Esophagus muscularis mucosa (tissue), 4 donors: ENCODE results near the gene IL7R. TPM values are rescaled to one million over a fixed set of nuclear protein-coding genes. Genes with fewer than 3 reads are reported as not detected.

Experiments used
- DNase-seq: peaks from one replicate; pipeline ENCODE4 v3.0.0-alpha.2; 2017; ENCODE audit errors: extremely low spot score
- H3K27ac ChIP-seq, 4 donors: fragments of 200-600 bp; sonication (generic); replicated peaks in 1 of 4; 1 replicate in 3 of 4; 2 replicates in 1 of 4; pipeline ENCODE4 v1.5.1; 2016 to 2019; ENCODE audit warnings: mild to moderate bottlenecking in 1 of 4
- H3K27me3 ChIP-seq, 4 donors: fragments of 200-600 bp; sonication (generic); one replicate each; pipeline versions ENCODE4 v1.5.1 to v1.6.0; 2016 to 2019
- H3K36me3 ChIP-seq, 4 donors: fragments of 200-600 bp; sonication (generic); one replicate each; pipeline ENCODE4 v1.5.1; 2016 to 2019
- H3K4me1 ChIP-seq, 4 donors: fragments of 200-600 bp; sonication (generic); one replicate each; pipeline ENCODE4 v1.5.1; 2016 to 2019
- H3K4me3 ChIP-seq, 4 donors: fragments of 200-600 bp; sonication (generic); 1 replicate in 2 of 4; 2 replicates in 2 of 4; pipeline ENCODE4 v1.5.1; 2016 to 2019; ENCODE audit warnings: mild to moderate bottlenecking in 4 of 4, moderate library complexity in 1 of 4
- H3K9me3 ChIP-seq, 4 donors: fragments of 200-600 bp; sonication (generic); 1 replicate in 3 of 4; 2 replicates in 1 of 4; pipeline ENCODE4 v1.5.1; 2016 to 2019
- CTCF ChIP-seq, 3 experiments: fragments of 200-600 bp in 2 of 3; fragments of 450-650 bp in 1 of 3; sonication (generic) in 2 of 3; IDR thresholded peaks; one replicate each; pipeline ENCODE4 v1.5.1; 2017 to 2019; ENCODE audit warnings: antibody characterized with exemption in 3 of 3, mild to moderate bottlenecking in 2 of 3, moderate library complexity in 1 of 3
- EP300 ChIP-seq: sonication (generic); formaldehyde crosslinking; IDR thresholded peaks from one replicate; pipeline ENCODE4 v1.6.1; 2017; ENCODE audit warnings: antibody characterized with exemption
- POLR2A ChIP-seq: fragments of 450-650 bp; IDR thresholded peaks from one replicate; pipeline ENCODE4 v1.6.1; 2017; ENCODE audit warnings: antibody characterized with exemption, moderate library complexity, mild to moderate bottlenecking, low read depth
- POLR2AphosphoS5 ChIP-seq, 2 donors: sonication (generic); formaldehyde crosslinking; IDR thresholded peaks; one replicate each; pipeline ENCODE4 v1.6.1; 2017; ENCODE audit warnings: antibody characterized with exemption in 2 of 2
- WGBS: methylation state at CpG from one replicate; pipeline ENCODE4 v1.1.5; 2018; 5-methylcytosine and 5-hydroxymethylcytosine counted together
- intact Hi-C: fragments of 100-400 bp; cut with DNase I; formaldehyde crosslinking; loops from one replicate; pipeline ENCODE4 v1.15.1; 2023
- total RNA-seq, 4 donors: library from RNA; depleted of rRNA; stranded (reverse); fragments of >200 nt; gene quantifications; one replicate each; pipeline versions ENCODE4 v1.1.0 to v1.2.1, GENCODE V29; 2016

Gene IL7R
- total RNA-seq, 4 donors from 2014 or later, result 2.8 to 10.6 (median 4.1) TPM

- 50% methylated on average over 3 of the region's 3 CpGs for WGBS
- TF ChIP-seq POLR2A (no peak), EP300 (no peak), CTCF (IDR thresholded peaks at IDR 0.05) (no peak)
- no peaks in the 10 kb centered on the region for H3K27me3 ChIP-seq
- intact Hi-C loops, result no loop called here
- H3K36me3 ChIP-seq, result no peaks in the 10 kb centered on the region
- no peak for DNase-seq
- H3K4me1 ChIP-seq, result peaks cover 5 to 21% (median 12%) of the 10 kb centered on the region in 4 donors
- no peak overlapping the region for H3K27ac ChIP-seq
- H3K9me3 ChIP-seq, result no peaks in the 10 kb centered on the region
- H3K4me3 ChIP-seq, result no peak overlapping the region
Measured at GRCh38 chr5:35847961-35848360, 8.7 kb upstream of the IL7R start.

- H3K27ac ChIP-seq, result no peak overlapping the region
- no peak for DNase-seq
- no peak overlapping the region for H3K4me3 ChIP-seq
- no peaks in the 10 kb centered on the region for H3K36me3 ChIP-seq
- TF ChIP-seq POLR2AphosphoS5 (IDR thresholded peaks at IDR 0.05) (no peak), POLR2A (no peak), EP300 (no peak), CTCF (IDR thresholded peaks at IDR 0.05) (no peak)
- H3K9me3 ChIP-seq, result no peaks in the 10 kb centered on the region
- intact Hi-C loops, result no loop called here
- H3K27me3 ChIP-seq, result no peaks in the 10 kb centered on the region
- 92% methylated on average over 6 of the region's 6 CpGs for WGBS
- peaks cover 5 to 35% (median 16%) of the 10 kb centered on the region in 4 donors for H3K4me1 ChIP-seq
Measured at GRCh38 chr5:35849860-35850259, 6.8 kb upstream of the IL7R start.

GRCh38 chr5:35850967-35851680, 5.6 kb upstream of the IL7R start:
- WGBS, result 58% methylated on average over 8 of the region's 8 CpGs
- Histone ChIP-seq H3K27ac (no peak overlapping the region), H3K9me3 (no peaks in the 10 kb centered on the region), H3K36me3 (no peaks in the 10 kb centered on the region), H3K4me3 (peak overlapping the region; percentile 30 to 37 (median 34)), H3K27me3 (no peaks in the 10 kb centered on the region), H3K4me1 (peaks cover 5 to 35% (median 16%) of the 10 kb centered on the region in 4 donors)
- DNase-seq, result no peak
- intact Hi-C loops, result no loop called here
- no peak for TF ChIP-seq POLR2A
- no peak for TF ChIP-seq EP300
- no peak for TF ChIP-seq CTCF (IDR thresholded peaks at IDR 0.05)
- no peak for TF ChIP-seq POLR2AphosphoS5 (IDR thresholded peaks at IDR 0.05)

- no peaks in the 10 kb centered on the region for H3K36me3 ChIP-seq
- no peaks in the 10 kb centered on the region for H3K27me3 ChIP-seq
- H3K9me3 ChIP-seq, result no peaks in the 10 kb centered on the region
- DNase-seq, result no peak
- H3K27ac ChIP-seq, result no peak overlapping the region
- intact Hi-C loops, result no loop called here
- TF ChIP-seq EP300, result no peak
- TF ChIP-seq CTCF (IDR thresholded peaks at IDR 0.05), result no peak
- TF ChIP-seq POLR2AphosphoS5 (IDR thresholded peaks at IDR 0.05), result no peak
- TF ChIP-seq POLR2A, result no peak
- no peak overlapping the region for H3K4me3 ChIP-seq
- H3K4me1 ChIP-seq, result peaks cover 5 to 35% (median 16%) of the 10 kb centered on the region in 4 donors
- WGBS, result 65% methylated on average over 7 of the region's 8 CpGs
Measured at GRCh38 chr5:35852084-35852734, 4.5 kb upstream of the IL7R start.
